Astrocyte (in vitro differentiated cells and primary cell): ENCODE results near the gene ZNF678.

Source experiments
- EZH2 ChIP-seq: IDR thresholded peaks from 2 replicates; pipeline ENCODE4 v1.6.1; 2012; ENCODE audit warnings: mild to moderate bottlenecking, low read length, inconsistent platforms; ENCODE audit not compliant: insufficient read depth
- TF ChIP-seq, protein P1 (sequence below): IDR thresholded peaks from 2 replicates; pipeline ENCODE4 v1.5.1; 2011; ENCODE audit warnings: low read depth, mild to moderate bottlenecking, inconsistent platforms, low read length, moderate library complexity; ENCODE audit not compliant: insufficient read depth

DNA sequence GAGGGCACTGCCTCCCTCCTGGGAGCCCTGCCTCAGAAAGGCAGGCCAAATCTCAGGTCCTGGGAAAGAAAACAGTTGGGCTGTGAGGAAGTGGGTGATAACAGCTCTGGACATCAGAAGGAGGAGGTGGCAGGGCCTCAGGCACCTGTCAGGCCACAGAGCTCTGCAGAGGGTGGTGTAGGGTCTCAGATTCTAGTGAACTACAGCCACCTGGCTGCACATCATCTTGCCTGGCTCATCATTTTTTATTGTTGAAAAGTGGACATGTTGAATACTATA lies 15.3 kb upstream of the ZNF678 start:
- TF ChIP-seq EZH2 = no peak
- TF ChIP-seq, protein P1, sequence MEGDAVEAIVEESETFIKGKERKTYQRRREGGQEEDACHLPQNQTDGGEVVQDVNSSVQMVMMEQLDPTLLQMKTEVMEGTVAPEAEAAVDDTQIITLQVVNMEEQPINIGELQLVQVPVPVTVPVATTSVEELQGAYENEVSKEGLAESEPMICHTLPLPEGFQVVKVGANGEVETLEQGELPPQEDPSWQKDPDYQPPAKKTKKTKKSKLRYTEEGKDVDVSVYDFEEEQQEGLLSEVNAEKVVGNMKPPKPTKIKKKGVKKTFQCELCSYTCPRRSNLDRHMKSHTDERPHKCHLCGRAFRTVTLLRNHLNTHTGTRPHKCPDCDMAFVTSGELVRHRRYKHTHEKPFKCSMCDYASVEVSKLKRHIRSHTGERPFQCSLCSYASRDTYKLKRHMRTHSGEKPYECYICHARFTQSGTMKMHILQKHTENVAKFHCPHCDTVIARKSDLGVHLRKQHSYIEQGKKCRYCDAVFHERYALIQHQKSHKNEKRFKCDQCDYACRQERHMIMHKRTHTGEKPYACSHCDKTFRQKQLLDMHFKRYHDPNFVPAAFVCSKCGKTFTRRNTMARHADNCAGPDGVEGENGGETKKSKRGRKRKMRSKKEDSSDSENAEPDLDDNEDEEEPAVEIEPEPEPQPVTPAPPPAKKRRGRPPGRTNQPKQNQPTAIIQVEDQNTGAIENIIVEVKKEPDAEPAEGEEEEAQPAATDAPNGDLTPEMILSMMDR = no peak
